ENCODE data around the gene SPATA20. TPM values are rescaled to one million over a fixed set of nuclear protein-coding genes. Genes with fewer than 3 reads are reported as not detected.
A peak's percentile ranks its signal among the peaks of the same experiment; 100 is the strongest.

Gene SPATA20
- total and polyA plus RNA-seq, 2 of the 8 experiments (the other 6 are each of a cell fraction or from before 2014, with no cell fraction given): 16.2 to 17.5 TPM

- no peak overlapping the region for H3K18ac ChIP-seq (ENCODE audit: extremely low read depth, low read length)
- no peak overlapping the region for H2BK5ac ChIP-seq (ENCODE audit: low read depth, low read length)
- no peak overlapping the region for H4K91ac ChIP-seq (replicated peaks; ENCODE audit: insufficient read length, low read length)
- H2BK15ac ChIP-seq (ENCODE audit: low read length): no peak overlapping the region
- H2BK12ac ChIP-seq (ENCODE audit: low read depth, low read length): 0 out of 2 replicates have a peak overlapping the region, but pooled peaks have one; percentile 27
- H3K27me3 ChIP-seq (replicated peaks in 1 of 4; ENCODE audit: control insufficient read depth in 3 of 4, extremely low read depth in 1 of 4, insufficient read depth in 3 of 4, low read length in 3 of 4): peaks cover 27 to 73% (median 64%) of the 10 kb centered on the region in 4 experiments
- ChIA-PET CTCF (ENCODE audit: partially characterized antibody) (interaction anchor here (0.9 to 7.2 kb wide), 16 partner anchors 12 to 220 kb away, joined by 3 to 89 read pairs (median 6); no protein-coding TSS in a partner anchor), POLR2A (ENCODE audit: partially characterized antibody) (interaction anchor here (0.6 to 2.2 kb wide), 8 partner anchors 7 to 304 kb away, joined by 3 to 5 read pairs (median 4); no protein-coding TSS in a partner anchor)
- FAIRE-seq (no peak), DNase-seq (ENCODE audit: low read depth in 1 of 2, low spot score in 2 of 2) (no peak)
- H3K9ac ChIP-seq (replicated peaks in 1 of 4; ENCODE audit: extremely low read depth in 1 of 4, low read depth in 3 of 4, low read length in 3 of 4): no peak overlapping the region
- no peaks in the 10 kb centered on the region for H3K36me3 ChIP-seq (ENCODE audit: control insufficient read depth in 2 of 4, insufficient read depth in 4 of 4, low read length in 3 of 4)
- no peak overlapping the region for H2AK5ac ChIP-seq (ENCODE audit: low read depth, low read length)
- H4K20me1 ChIP-seq (replicated peaks in 1 of 2; ENCODE audit: control insufficient read depth in 1 of 2, insufficient read depth in 2 of 2, low read length in 2 of 2): peaks cover 7 to 9% of the 10 kb centered on the region in 2 experiments
- WGBS, 2 experiments (ENCODE audit: extremely low coverage in 1 of 2, insufficient coverage in 1 of 2, insufficient read length in 1 of 2, insufficient replicate concordance in 2 of 2, low coverage in 1 of 2, low lambda C conversion rate in 2 of 2, missing lambda C conversion rate in 1 of 2): 39% methylated on average over 3 of the region's 4 CpGs; no CpG with 5 or more reads in 1 of the 2 experiments
- TF ChIP-seq SUZ12 (IDR thresholded peaks at IDR 0.05; ENCODE audit: low read length) (peak; percentile 0; the same call in 1 of the 2 replicates), RNF2 (IDR thresholded peaks at IDR 0.05; ENCODE audit: borderline replicate concordance, low read depth, low read length, missing control alignments, poor library complexity, severe bottlenecking) (no peak), CTCF (IDR thresholded peaks at IDR 0.05; ENCODE audit: control extremely low read depth in 1 of 3, insufficient read depth in 1 of 3, low read depth in 1 of 3, low read length in 3 of 3) (peak in 2 of 3 experiments; percentile 5 to 8; a peak in 2 of 4 replicates), CEBPB (IDR thresholded peaks at IDR 0.05; ENCODE audit: low read depth, low read length) (no peak)
- no peak overlapping the region for H3K14ac ChIP-seq (ENCODE audit: insufficient read length)
- H2AFZ ChIP-seq (ENCODE audit: low read length): no peak overlapping the region
- H2BK20ac ChIP-seq (ENCODE audit: low read length): no peak overlapping the region
- no peak overlapping the region for H3K23ac ChIP-seq (ENCODE audit: insufficient read length)
- H3K4me3 ChIP-seq (ENCODE audit: extremely low read depth in 1 of 4, insufficient read depth in 2 of 4, low read depth in 3 of 4, low read length in 4 of 4): peak overlapping the region in 1 of 4 experiments; percentile 63; a peak in 1 of 8 replicates
- H3K9me3 ChIP-seq (ENCODE audit: insufficient read depth in 2 of 2, low read depth in 1 of 2, low read length in 1 of 2): no peaks in the 10 kb centered on the region
- H3K79me1 ChIP-seq (ENCODE audit: low read depth, low read length): no peaks in the 10 kb centered on the region
- no peak overlapping the region for H2BK120ac ChIP-seq (replicated peaks; ENCODE audit: low read depth, low read length)
- H3K4me1 ChIP-seq (replicated peaks in 1 of 4; ENCODE audit: control insufficient read depth in 3 of 4, insufficient read depth in 4 of 4, low read length in 3 of 4): peaks cover 0 to 36% (median 21%) of the 10 kb centered on the region in 4 experiments; a peak in 6 of 7 replicates
- H4K5ac ChIP-seq (ENCODE audit: insufficient read length, low read depth, low read length): no peak overlapping the region
- no peak overlapping the region for H3K56ac ChIP-seq (replicated peaks; ENCODE audit: insufficient read length, low read depth, low read length)
- H3K79me2 ChIP-seq (ENCODE audit: control insufficient read depth in 1 of 2, insufficient read depth in 2 of 2, low read length in 2 of 2): no peaks in the 10 kb centered on the region
- peak overlapping the region; percentile 75 to 82; a peak in 2 of 4 replicates for H3K4me2 ChIP-seq (ENCODE audit: insufficient read depth in 1 of 2, low read depth in 2 of 2, low read length in 2 of 2)
- H3K4ac ChIP-seq (replicated peaks; ENCODE audit: insufficient read length, low read depth, low read length): no peak overlapping the region
- no peak overlapping the region for H4K8ac ChIP-seq (ENCODE audit: extremely low read depth, insufficient read depth, low read length)
- peaks cover 17% of the 10 kb centered on the region; the same call in 1 of the 2 replicates for H3K23me2 ChIP-seq (ENCODE audit: low read depth, low read length)
- H3K27ac ChIP-seq (ENCODE audit: low read depth, low read length): no peak overlapping the region
Observed at GRCh38 chr17:50563092-50563511, 16.1 kb downstream of the SPATA20 start.
